Naive thymus-derived CD4-positive, alpha-beta T cell (primary cell): Measurements from ENCODE around the gene SLC12A8. TPM values are rescaled to one million over a fixed set of nuclear protein-coding genes. Genes with fewer than 3 reads are reported as not detected.

Experiments used
- ATAC-seq: fragments of 150-1000 bp; cut with Tn5 transposase; 2 replicates; pipeline ENCODE4 v1.10.0; 2021; ENCODE audit warnings: mild to moderate bottlenecking, moderate library complexity
- CTCF ChIA-PET: fragments of 350-600 bp; sonication (Branson Sonifier 250); formaldehyde crosslinking; loops from one replicate; lab custom pipeline; 2021; ENCODE audit warnings: antibody characterized with exemption; lab: Charles Lee
- POLR2A ChIA-PET: fragments of 350-600 bp; sonication (Branson Sonifier 250); formaldehyde crosslinking; loops from one replicate; lab custom pipeline; 2021; ENCODE audit warnings: antibody characterized with exemption, inconsistent platforms; lab: Charles Lee
- DNase-seq, 9 donors: peaks; one replicate each; pipeline versions ENCODE4 v3.0.0 to v3.0.0-alpha.2; 2020 to 2022; ENCODE audit warnings: mixed read lengths in 1 of 9
- H3K27ac ChIP-seq: one replicate; pipeline ENCODE4 v1.7.0; 2013; ENCODE audit warnings: mild to moderate bottlenecking, low read depth, low read length, moderate library complexity
- H3K27me3 ChIP-seq, 2 donors: one replicate each; pipeline ENCODE4 v1.7.0; 2013; ENCODE audit warnings: low read length in 2 of 2, mild to moderate bottlenecking in 2 of 2, moderate library complexity in 2 of 2; ENCODE audit not compliant: control insufficient read depth in 2 of 2, insufficient read depth in 2 of 2
- H3K36me3 ChIP-seq, 3 experiments: 1 replicate in 2 of 3; 2 replicates in 1 of 3; pipeline ENCODE4 v1.7.0; 2013; ENCODE audit warnings: low read length in 3 of 3, mild to moderate bottlenecking in 3 of 3, moderate library complexity in 1 of 3; ENCODE audit not compliant: insufficient read depth in 3 of 3, control insufficient read depth in 2 of 3
- H3K4me1 ChIP-seq, 2 donors: one replicate each; pipeline ENCODE4 v1.7.0; 2013; ENCODE audit warnings: low read length in 2 of 2, mild to moderate bottlenecking in 2 of 2, moderate library complexity in 1 of 2; ENCODE audit not compliant: control insufficient read depth in 2 of 2, insufficient read depth in 2 of 2
- H3K4me3 ChIP-seq: 2 replicates; pipeline ENCODE4 v1.7.0; 2013; ENCODE audit warnings: mild to moderate bottlenecking, low read length
- H3K9me3 ChIP-seq, 3 experiments: 1 replicate in 2 of 3; 2 replicates in 1 of 3; pipeline ENCODE4 v1.7.0; 2013; ENCODE audit warnings: low read length in 3 of 3; ENCODE audit not compliant: control insufficient read depth in 2 of 3
- H3K27ac Mint-ChIP-seq, 9 donors: one replicate each; pipeline ENCODE4 v1.8.0; 2020 to 2022; ENCODE audit warnings: mixed read lengths in 9 of 9, mild to moderate bottlenecking in 8 of 9, moderate library complexity in 5 of 9, inconsistent platforms in 2 of 9
- H3K27me3 Mint-ChIP-seq, 5 donors: one replicate each; pipeline ENCODE4 v1.8.0; 2021 to 2022; ENCODE audit warnings: mixed read lengths in 5 of 5, mild to moderate bottlenecking in 1 of 5
- H3K36me3 Mint-ChIP-seq, 5 donors: one replicate each; pipeline ENCODE4 v1.8.0; 2020 to 2022; ENCODE audit warnings: mixed read lengths in 5 of 5, mild to moderate bottlenecking in 3 of 5, inconsistent platforms in 1 of 5
- H3K4me1 Mint-ChIP-seq, 7 donors: one replicate each; pipeline ENCODE4 v1.8.0; 2020 to 2022; ENCODE audit warnings: mixed read lengths in 7 of 7, mild to moderate bottlenecking in 3 of 7, inconsistent platforms in 1 of 7
- H3K4me3 Mint-ChIP-seq, 10 donors: one replicate each; pipeline ENCODE4 v1.8.0; 2020 to 2022; ENCODE audit warnings: mild to moderate bottlenecking in 10 of 10, mixed read lengths in 10 of 10, moderate library complexity in 6 of 10, inconsistent platforms in 2 of 10
- H3K9me3 Mint-ChIP-seq, 11 donors: one replicate each; pipeline ENCODE4 v1.8.0; 2020 to 2022; ENCODE audit warnings: mixed read lengths in 11 of 11, mild to moderate bottlenecking in 4 of 11, inconsistent platforms in 1 of 11, moderate library complexity in 1 of 11
- intact Hi-C, 2 donors: fragments of 100-400 bp; cut with micrococcal nuclease; formaldehyde crosslinking; loops; one replicate each; pipeline ENCODE4 v1.15.1; 2023
- polyA plus RNA-seq, 2 donors: library from polyadenylated mRNA; unstranded; fragments of 300-500 nt; fragmentation: Illumina TruSeq; gene quantifications; one replicate each; pipeline ENCODE4 v1.2.3, GENCODE V29; 2021
- total RNA-seq, 6 experiments: library from RNA in 5 of 6; stranded (reverse) in 5 of 6; gene quantifications; 1 replicate in 5 of 6; 2 replicates in 1 of 6; pipeline ENCODE4 v1.2.3 and lab custom pipeline; 2021 to 2026

The SLC12A8 gene
- total and polyA plus RNA-seq, 7 experiments from 2014 or later: 0.12 to 1.1 (median 0.66) TPM; not detected in 1

GRCh38 chr3:125203731-125204130 lies 8.8 kb downstream of the SLC12A8 start:
- no peak overlapping the region for H3K4me3 ChIP-seq
- no peaks in the 10 kb centered on the region for H3K4me1 ChIP-seq
- no peak overlapping the region for H3K27ac ChIP-seq
- ChIA-PET POLR2A (no interaction called here), CTCF (no interaction called here)
- no peak for DNase-seq
- Mint-ChIP-seq H3K4me3 (no peak overlapping the region), H3K36me3 (peaks cover 0 to 5% (median 0%) of the 10 kb centered on the region in 5 donors), H3K27ac (no peak overlapping the region), H3K4me1 (peaks cover 0 to 8% (median 0%) of the 10 kb centered on the region in 7 donors), H3K27me3 (peaks cover 0 to 23% (median 10%) of the 10 kb centered on the region in 5 donors), H3K9me3 (peaks cover 0 to 6% (median 0%) of the 10 kb centered on the region in 11 donors)
- H3K27me3 ChIP-seq: no peaks in the 10 kb centered on the region
- intact Hi-C loops: loop anchor here (2.0 to 10.0 kb wide), 3 partner anchors 231 to 441 kb away; no protein-coding TSS in a partner anchor
- no peaks in the 10 kb centered on the region for H3K36me3 ChIP-seq
- H3K9me3 ChIP-seq: no peaks in the 10 kb centered on the region
- ATAC-seq: no peak

GRCh38 chr3:125202197-125202596 lies 10.4 kb downstream of the SLC12A8 start:
- Mint-ChIP-seq H3K9me3 (peaks cover 0 to 6% (median 0%) of the 10 kb centered on the region in 11 donors), H3K4me3 (no peak overlapping the region), H3K4me1 (peaks cover 0 to 8% (median 0%) of the 10 kb centered on the region in 7 donors), H3K27me3 (peaks cover 0 to 22% (median 0%) of the 10 kb centered on the region in 5 donors), H3K27ac (no peak overlapping the region), H3K36me3 (peaks cover 0 to 5% (median 0%) of the 10 kb centered on the region in 5 donors)
- Histone ChIP-seq H3K27me3 (no peaks in the 10 kb centered on the region), H3K36me3 (no peaks in the 10 kb centered on the region), H3K9me3 (no peaks in the 10 kb centered on the region), H3K27ac (no peak overlapping the region), H3K4me1 (no peaks in the 10 kb centered on the region), H3K4me3 (no peak overlapping the region)
- peak in 3 of 9 donors; percentile 16 to 37 (median 27) for DNase-seq
- ChIA-PET CTCF (interaction anchor here (0.5 kb wide), 1 partner anchor 442 kb away, joined by 3 read pairs; no protein-coding TSS in a partner anchor), POLR2A (interaction anchor here (0.6 kb wide), 1 partner anchor 50 kb away, joined by 3 read pairs; no protein-coding TSS in a partner anchor)
- intact Hi-C loops: loop anchor here (1.0 to 10.0 kb wide), 5 partner anchors 207 to 440 kb away; no protein-coding TSS in a partner anchor
- peak; percentile 45 for ATAC-seq

- Mint-ChIP-seq H3K4me1 (peaks cover 0 to 8% (median 0%) of the 10 kb centered on the region in 7 donors), H3K27me3 (peaks cover 0 to 33% (median 0%) of the 10 kb centered on the region in 5 donors), H3K27ac (no peak overlapping the region), H3K36me3 (peaks cover 0 to 5% (median 0%) of the 10 kb centered on the region in 5 donors), H3K4me3 (no peak overlapping the region), H3K9me3 (peaks cover 0 to 6% (median 0%) of the 10 kb centered on the region in 11 donors)
- Histone ChIP-seq H3K9me3 (no peaks in the 10 kb centered on the region), H3K27ac (no peak overlapping the region), H3K4me3 (no peak overlapping the region), H3K36me3 (no peaks in the 10 kb centered on the region), H3K4me1 (no peaks in the 10 kb centered on the region), H3K27me3 (no peaks in the 10 kb centered on the region)
- ChIA-PET CTCF (no interaction called here), POLR2A (no interaction called here)
- ATAC-seq (no peak), DNase-seq (no peak)
- intact Hi-C loops: loop anchor here in 1 of 2 donors (5.0 to 10.0 kb wide), 2 partner anchors 234 to 438 kb away; no protein-coding TSS in a partner anchor
Measured at GRCh38 chr3:125200731-125201139, 11.8 kb downstream of the SLC12A8 start.

GRCh38 chr3:125194849-125195601 lies 17.5 kb downstream of the SLC12A8 start:
- POLR2A ChIA-PET: no interaction called here
- Mint-ChIP-seq H3K4me3 (no peak overlapping the region), H3K27me3 (peaks cover 0 to 51% (median 0%) of the 10 kb centered on the region in 5 donors), H3K27ac (no peak overlapping the region), H3K9me3 (no peaks in the 10 kb centered on the region), H3K4me1 (peaks cover 0 to 12% (median 0%) of the 10 kb centered on the region in 7 donors), H3K36me3 (no peaks in the 10 kb centered on the region)
- Histone ChIP-seq H3K9me3 (no peaks in the 10 kb centered on the region), H3K4me1 (no peaks in the 10 kb centered on the region), H3K27me3 (no peaks in the 10 kb centered on the region), H3K36me3 (no peaks in the 10 kb centered on the region), H3K27ac (no peak overlapping the region), H3K4me3 (no peak overlapping the region)
- intact Hi-C loops: no loop called here
- ATAC-seq (no peak), DNase-seq (no peak)
- CTCF ChIA-PET: no interaction called here

GRCh38 chr3:125194061-125194848 lies 18.3 kb downstream of the SLC12A8 start:
- H3K27me3 ChIP-seq: no peaks in the 10 kb centered on the region
- ATAC-seq: no peak
- Mint-ChIP-seq H3K9me3 (no peaks in the 10 kb centered on the region), H3K36me3 (no peaks in the 10 kb centered on the region), H3K27ac (no peak overlapping the region), H3K4me3 (no peak overlapping the region), H3K4me1 (peaks cover 0 to 12% (median 0%) of the 10 kb centered on the region in 7 donors), H3K27me3 (peaks cover 0 to 51% (median 0%) of the 10 kb centered on the region in 5 donors)
- H3K27ac ChIP-seq: no peak overlapping the region
- H3K9me3 ChIP-seq: no peaks in the 10 kb centered on the region
- intact Hi-C loops: no loop called here
- no peaks in the 10 kb centered on the region for H3K36me3 ChIP-seq
- ChIA-PET POLR2A (no interaction called here), CTCF (no interaction called here)
- no peak for DNase-seq
- H3K4me3 ChIP-seq: no peak overlapping the region
- no peaks in the 10 kb centered on the region for H3K4me1 ChIP-seq

GRCh38 chr3:125192190-125193035 lies 20.1 kb downstream of the SLC12A8 start:
- CTCF ChIA-PET: no interaction called here
- no peaks in the 10 kb centered on the region for H3K9me3 Mint-ChIP-seq

More at GRCh38 chr3:125192190-125193035, 20.1 kb downstream of the SLC12A8 start:
- POLR2A ChIA-PET: no interaction called here
- intact Hi-C loops: no loop called here
- peaks cover 0 to 12% (median 0%) of the 10 kb centered on the region in 7 donors for H3K4me1 Mint-ChIP-seq
- Histone ChIP-seq H3K4me3 (no peak overlapping the region), H3K27ac (no peak overlapping the region), H3K36me3 (no peaks in the 10 kb centered on the region), H3K4me1 (no peaks in the 10 kb centered on the region), H3K27me3 (no peaks in the 10 kb centered on the region), H3K9me3 (no peaks in the 10 kb centered on the region)
- no peak overlapping the region for H3K4me3 Mint-ChIP-seq
- no peaks in the 10 kb centered on the region for H3K36me3 Mint-ChIP-seq
- no peak overlapping the region for H3K27ac Mint-ChIP-seq
- ATAC-seq (no peak), DNase-seq (no peak)
- H3K27me3 Mint-ChIP-seq: peaks cover 0 to 44% (median 0%) of the 10 kb centered on the region in 5 donors
